ENCODE data around the gene ABTB2.

DNA sequence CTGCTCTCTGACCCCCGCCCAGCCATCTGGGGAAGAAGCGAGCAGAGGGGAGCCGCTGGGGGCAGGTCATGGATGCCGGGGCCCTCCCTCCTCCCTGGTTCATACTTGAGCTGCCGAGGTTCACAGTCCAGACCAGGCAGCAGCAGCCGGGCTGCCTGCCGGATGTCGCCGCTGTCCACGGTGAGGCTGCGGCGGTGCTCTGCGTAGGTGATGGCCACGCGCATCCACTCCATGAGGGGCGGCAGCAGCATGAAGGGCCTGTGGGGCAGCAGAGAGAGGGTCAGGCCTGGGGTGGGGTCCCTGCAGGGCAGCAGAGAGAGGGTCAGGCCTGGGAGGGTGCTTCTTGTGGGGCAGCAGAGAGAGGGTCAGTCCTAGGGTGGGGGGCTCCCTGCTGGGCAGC is 184.8 kb downstream of the ABTB2 start:
- TF ChIP-seq, protein P1, sequence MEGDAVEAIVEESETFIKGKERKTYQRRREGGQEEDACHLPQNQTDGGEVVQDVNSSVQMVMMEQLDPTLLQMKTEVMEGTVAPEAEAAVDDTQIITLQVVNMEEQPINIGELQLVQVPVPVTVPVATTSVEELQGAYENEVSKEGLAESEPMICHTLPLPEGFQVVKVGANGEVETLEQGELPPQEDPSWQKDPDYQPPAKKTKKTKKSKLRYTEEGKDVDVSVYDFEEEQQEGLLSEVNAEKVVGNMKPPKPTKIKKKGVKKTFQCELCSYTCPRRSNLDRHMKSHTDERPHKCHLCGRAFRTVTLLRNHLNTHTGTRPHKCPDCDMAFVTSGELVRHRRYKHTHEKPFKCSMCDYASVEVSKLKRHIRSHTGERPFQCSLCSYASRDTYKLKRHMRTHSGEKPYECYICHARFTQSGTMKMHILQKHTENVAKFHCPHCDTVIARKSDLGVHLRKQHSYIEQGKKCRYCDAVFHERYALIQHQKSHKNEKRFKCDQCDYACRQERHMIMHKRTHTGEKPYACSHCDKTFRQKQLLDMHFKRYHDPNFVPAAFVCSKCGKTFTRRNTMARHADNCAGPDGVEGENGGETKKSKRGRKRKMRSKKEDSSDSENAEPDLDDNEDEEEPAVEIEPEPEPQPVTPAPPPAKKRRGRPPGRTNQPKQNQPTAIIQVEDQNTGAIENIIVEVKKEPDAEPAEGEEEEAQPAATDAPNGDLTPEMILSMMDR (IDR thresholded peaks at IDR 0.05; ENCODE audit: poor library complexity, severe bottlenecking) = no peak
- no peak for TF ChIP-seq EP300 (conservative IDR thresholded peaks at IDR 0.05; ENCODE audit: poor library complexity, severe bottlenecking)

Data from neural cell (in vitro differentiated cells).